ENCODE measurements around the gene SESN2.

Gene SESN2

DNA sequence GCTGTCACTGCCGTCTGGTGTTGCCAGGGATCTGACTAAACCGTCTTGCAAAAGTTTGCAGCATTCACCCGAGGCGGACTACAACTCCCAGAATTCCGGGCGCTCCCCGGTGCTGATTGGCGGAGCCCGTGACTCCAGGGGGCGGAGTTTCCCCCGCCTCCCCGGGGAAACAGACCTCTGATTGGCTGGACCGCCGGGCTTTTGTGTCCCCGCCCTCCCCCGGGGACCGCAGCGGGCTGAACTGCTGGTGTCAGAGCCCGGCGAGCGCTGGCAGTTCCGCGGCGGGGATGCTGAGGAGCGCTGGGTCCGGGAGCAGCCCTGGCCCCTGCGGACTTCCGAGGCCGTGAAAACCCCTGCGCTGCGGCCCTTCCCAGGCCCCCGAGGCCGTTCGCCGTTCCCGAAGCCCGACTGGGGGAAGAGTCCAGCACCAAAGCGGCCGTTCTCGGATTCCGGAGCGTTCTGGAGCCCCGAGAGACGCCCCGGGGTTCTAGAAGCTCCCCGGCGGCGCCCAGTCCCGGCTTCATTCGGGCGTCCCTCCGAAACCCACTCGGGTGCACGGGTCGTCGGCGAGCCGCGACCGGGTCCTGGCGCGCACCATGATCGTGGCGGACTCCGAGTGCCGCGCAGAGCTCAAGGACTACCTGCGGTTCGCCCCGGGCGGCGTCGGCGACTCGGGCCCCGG lies at the start of gene SESN2:
SESN2 (plus strand) TSS at position 267 of the 682 bp plus-strand sequence; CDS start at position 597, 330 bp downstream.
- DNase-seq (ENCODE audit: low spot score): peak; percentile 99

DNA sequence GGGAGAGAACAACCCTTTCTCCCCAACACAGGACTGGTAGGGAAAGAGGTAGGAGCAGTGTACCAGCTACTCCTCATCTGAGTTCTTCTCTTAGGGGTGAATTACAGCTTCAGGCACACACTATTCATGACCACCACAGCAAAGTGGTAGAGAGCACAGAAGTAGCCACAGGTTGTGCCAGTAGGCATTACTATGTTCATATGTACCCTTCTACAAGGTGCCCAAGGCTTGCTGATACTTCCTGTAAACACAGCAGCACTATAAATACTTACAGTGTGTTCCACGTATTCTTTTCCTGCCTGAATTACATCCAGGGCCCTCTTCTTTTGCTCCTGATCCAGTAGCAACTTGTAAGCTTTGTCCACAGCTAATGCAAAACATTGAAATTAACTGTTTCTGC lies 49.6 kb upstream of the SESN2 start:
- no peak for DNase-seq (ENCODE audit: low spot score)

- no peak for DNase-seq (ENCODE audit: low spot score)
Measured at GRCh38 chr1:28213315-28213714, 46.0 kb upstream of the SESN2 start.

DNA sequence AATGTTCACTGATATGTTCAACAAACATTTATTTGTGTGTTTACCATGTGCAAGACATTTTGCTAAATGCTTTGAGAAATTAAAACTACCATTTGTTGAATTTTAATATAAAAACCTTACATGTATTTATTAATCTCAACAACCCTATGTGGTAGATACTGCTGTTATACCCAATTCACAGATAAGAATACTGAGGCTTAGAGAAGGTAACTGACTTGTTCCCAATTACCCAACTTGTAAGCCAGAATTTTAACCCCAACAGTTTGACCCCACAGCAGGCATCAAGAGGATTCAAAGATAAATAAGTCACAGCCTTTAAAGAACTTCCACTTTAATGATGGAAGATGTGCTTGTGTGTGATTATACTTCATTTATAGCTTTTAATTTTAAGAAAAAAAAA lies 30.2 kb upstream of the SESN2 start:
- no peak for DNase-seq (ENCODE audit: low spot score)

- no peak for DNase-seq (ENCODE audit: low spot score)
Measured at GRCh38 chr1:28229996-28230395, 29.3 kb upstream of the SESN2 start.

DNA sequence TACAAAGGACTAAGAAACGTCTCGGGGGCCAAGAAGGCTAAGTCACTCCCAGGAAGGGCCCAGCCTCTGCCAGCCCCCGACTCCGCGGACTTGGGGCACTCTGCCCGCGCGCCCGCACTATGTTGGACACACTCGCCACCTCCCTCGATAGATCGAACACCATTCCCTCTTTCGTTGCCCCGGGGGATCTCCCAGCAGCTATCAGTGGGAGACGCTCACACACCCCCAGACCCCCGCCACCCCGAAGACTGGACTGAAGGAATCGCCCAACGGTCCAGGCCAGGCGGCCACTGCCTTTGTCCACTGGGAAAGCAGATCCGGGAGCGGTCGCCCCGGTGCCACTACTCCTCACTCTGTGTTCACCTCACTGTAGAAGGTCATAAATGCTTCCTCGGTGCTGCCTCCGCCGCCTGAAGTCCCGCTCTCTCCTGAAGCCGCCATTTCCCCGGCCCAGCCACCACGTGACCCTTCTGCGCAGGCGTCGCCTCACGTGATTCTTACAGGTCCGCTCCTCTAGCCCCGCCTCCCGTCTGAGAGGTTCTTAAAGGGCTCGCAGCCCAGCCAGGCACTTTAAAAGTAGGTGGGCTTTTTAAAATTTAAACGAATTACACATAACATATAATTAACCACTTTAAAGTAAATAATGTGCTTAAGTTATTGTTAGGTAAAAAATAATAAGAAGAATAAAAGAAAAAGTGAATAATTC lies 26.6 kb upstream of the SESN2 start, which contains the start of gene DNAJC8:
DNAJC8 (minus strand) TSS at position 472 of the 706 bp plus-strand sequence; CDS start at position 441, 31 bp downstream.
- DNase-seq (ENCODE audit: low spot score): peak; percentile 92

DNA sequence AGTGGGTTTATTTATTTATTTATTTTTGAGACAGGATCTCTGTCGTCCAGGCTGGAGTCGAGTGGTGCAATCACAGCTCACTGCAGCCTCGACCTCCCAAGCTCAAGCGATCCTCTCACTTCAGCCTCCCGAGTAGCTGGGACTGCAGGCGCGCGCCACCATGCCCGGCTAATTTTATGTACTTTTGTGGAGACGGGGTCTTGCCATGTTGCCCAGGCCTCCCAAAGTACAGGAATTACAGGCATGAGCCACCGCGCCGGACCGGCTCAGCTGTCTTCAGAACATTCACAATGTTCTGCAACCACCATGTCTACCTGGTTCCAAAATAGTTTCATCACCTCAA lies 26.1 kb upstream of the SESN2 start:
- DNase-seq (ENCODE audit: low spot score): no peak

- DNase-seq (ENCODE audit: low spot score): peak; percentile 96
Measured at GRCh38 chr1:28235755-28236655, 23.3 kb upstream of the SESN2 start, which contains the start of gene ATP5IF1. TSS of gene ATP5IF1 (plus strand) at chr1:28236124. CDS start at chr1:28236184, 60 bp downstream.

GRCh38 chr1:28236656-28237322 lies 22.5 kb upstream of the SESN2 start:
- DNase-seq (ENCODE audit: low spot score): no peak

GRCh38 chr1:28239004-28239403 lies 20.3 kb upstream of the SESN2 start:
- DNase-seq (ENCODE audit: low spot score): no peak

GRCh38 chr1:28240024-28240423 lies 19.3 kb upstream of the SESN2 start:
- no peak for DNase-seq (ENCODE audit: low spot score)

GRCh38 chr1:28241638-28242241 lies 17.6 kb upstream of the SESN2 start:
- no peak for DNase-seq (ENCODE audit: low spot score)

DNA sequence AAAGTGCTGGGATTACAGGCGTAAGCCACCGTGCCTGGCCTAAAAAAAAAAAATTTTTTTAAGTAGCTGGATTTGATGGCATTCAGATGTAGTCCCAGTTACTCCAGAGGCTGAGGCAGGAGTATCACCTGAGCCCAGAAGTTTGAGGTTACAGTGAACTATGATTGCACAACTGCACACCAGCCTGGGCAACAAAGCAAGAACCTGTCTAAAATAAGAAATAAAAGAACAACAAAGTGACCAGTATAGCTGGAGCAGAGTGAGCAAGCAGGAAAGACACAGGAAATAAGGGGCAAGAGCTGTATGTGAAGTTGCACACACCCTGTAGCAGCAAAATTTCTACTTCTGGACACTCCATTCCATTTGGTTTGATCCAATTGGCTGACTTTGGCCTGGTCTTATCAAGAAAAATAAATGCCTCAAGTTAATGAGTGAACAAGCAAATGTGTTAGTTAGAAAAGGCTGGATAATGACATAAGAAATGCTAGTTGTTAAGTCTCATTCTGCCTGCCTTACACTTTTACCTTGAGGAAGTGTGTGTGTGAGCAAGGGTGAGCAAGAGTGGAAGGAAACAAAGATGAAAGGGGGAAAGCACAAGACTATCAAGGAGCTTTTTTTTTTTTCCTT lies 15.5 kb upstream of the SESN2 start:
- DNase-seq (ENCODE audit: low spot score): no peak

- no peak for DNase-seq (ENCODE audit: low spot score)
Measured at GRCh38 chr1:28244549-28245251, 14.6 kb upstream of the SESN2 start.

DNA sequence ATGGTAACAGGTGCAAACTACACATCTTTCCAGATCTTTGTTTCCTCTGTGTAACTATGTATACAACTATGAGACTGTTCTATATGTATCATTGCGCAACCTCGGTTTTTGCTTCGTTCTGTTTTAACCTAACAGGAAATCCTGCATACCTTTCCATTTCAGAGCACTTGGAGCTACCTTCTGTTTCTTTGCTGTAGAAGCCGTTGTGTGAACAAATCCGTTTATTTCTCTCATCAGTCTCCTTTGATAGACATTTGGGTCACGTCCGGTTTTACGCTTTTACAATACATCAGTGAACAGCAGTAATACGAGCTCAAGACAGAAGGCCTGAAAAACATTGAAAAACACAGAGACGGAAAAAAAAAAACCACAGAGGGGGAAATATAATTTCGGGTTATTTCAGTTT lies 12.9 kb upstream of the SESN2 start:
- DNase-seq (ENCODE audit: low spot score): no peak

GRCh38 chr1:28247612-28248272 lies 11.6 kb upstream of the SESN2 start:
- no peak for DNase-seq (ENCODE audit: low spot score)

GRCh38 chr1:28248273-28249012 lies 10.9 kb upstream of the SESN2 start:
- peak; percentile 89 for DNase-seq (ENCODE audit: low spot score)

DNA sequence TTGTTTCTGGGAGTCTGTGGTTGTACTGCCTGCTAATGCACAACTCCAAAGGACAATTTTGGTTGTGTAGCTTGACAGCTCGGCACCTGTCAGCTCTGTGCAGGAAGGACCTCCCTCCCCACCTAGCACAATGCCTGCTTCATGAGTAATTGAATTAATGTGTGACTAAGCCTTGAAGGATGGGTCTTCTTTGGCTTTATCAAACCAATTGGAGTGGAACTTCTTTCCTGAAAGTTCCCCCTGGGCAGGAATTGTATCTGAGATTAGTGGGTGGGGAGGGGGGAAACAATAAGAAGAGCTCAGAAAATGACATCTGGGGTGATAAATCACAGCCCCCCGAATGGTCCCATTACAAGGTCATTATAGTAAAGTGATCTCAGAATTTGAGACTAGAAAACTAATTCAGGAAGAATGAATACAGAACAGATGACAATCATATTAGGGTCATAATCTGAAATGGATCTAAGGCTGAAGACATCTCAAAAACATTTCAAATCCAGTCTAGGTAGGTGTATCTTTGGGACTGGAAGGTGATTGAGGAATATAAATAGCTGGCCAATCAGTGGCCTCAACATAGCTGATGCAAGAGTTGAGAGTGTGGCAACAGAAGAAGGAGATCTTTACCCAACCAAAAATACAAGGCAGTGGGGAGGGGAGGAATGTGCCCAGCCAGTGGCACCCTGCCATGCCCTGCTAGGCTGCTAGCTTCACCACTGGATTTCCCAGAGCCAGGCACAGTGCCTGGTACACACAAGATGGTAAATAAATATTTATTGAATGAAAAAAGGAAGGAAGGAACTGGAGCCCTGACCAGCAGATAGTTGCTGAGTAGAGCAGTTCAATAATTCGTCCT lies 10.1 kb upstream of the SESN2 start:
- peak; percentile 56 for DNase-seq (ENCODE audit: low spot score)
